Mesendoderm (in vitro differentiated cells): ENCODE results near the gene RNF10.

ENCODE experiments used
- DNase-seq: peaks from one replicate; pipeline ENCODE4 v3.0.0; 2013
- H2AK5ac ChIP-seq: 2 replicates; pipeline ENCODE4 v1.6.1; 2013; ENCODE audit warnings: low read length, inconsistent platforms
- H2BK120ac ChIP-seq: 2 replicates; pipeline ENCODE4 v1.6.1; 2013; ENCODE audit warnings: low read depth, mild to moderate bottlenecking, low read length, moderate library complexity, mixed read lengths
- H2BK15ac ChIP-seq: replicated peaks from 2 replicates; pipeline ENCODE4 v1.6.1; 2013; ENCODE audit warnings: low read depth, mild to moderate bottlenecking, moderate library complexity
- H2BK5ac ChIP-seq: 2 replicates; pipeline ENCODE4 v1.6.1; 2013; ENCODE audit warnings: low read length, inconsistent platforms
- H3K18ac ChIP-seq: 2 replicates; pipeline ENCODE4 v1.6.1; 2013; ENCODE audit warnings: mild to moderate bottlenecking, low read length, mixed read lengths
- H3K23ac ChIP-seq: one replicate; pipeline ENCODE4 v1.6.1; 2013; ENCODE audit warnings: low read length
- H3K27ac ChIP-seq: 2 replicates; pipeline ENCODE4 v1.5.1; 2013; ENCODE audit warnings: low read depth, mild to moderate bottlenecking, inconsistent platforms, low read length, moderate library complexity
- H3K27me3 ChIP-seq: 2 replicates; pipeline ENCODE4 v1.6.1; 2013; ENCODE audit warnings: low read length, control low read depth, mild to moderate bottlenecking, inconsistent platforms; ENCODE audit not compliant: insufficient read depth, poor library complexity
- H3K36me3 ChIP-seq: 2 replicates; pipeline ENCODE4 v1.6.1; 2013; ENCODE audit warnings: low read length, inconsistent platforms; ENCODE audit not compliant: control insufficient read depth, insufficient read depth
- H3K4ac ChIP-seq: one replicate; pipeline ENCODE4 v1.6.1; 2013; ENCODE audit warnings: low read depth, mild to moderate bottlenecking, low read length, moderate library complexity
- H3K4me1 ChIP-seq: 2 replicates; pipeline ENCODE4 v1.6.1; 2013; ENCODE audit warnings: low read depth, low read length, inconsistent platforms; ENCODE audit not compliant: control insufficient read depth
- H3K4me2 ChIP-seq: 2 replicates; pipeline ENCODE4 v1.6.1; 2013; ENCODE audit warnings: low read length
- H3K4me3 ChIP-seq: 2 replicates; pipeline ENCODE4 v1.5.1; 2013; ENCODE audit warnings: mild to moderate bottlenecking, low read length
- H3K56ac ChIP-seq: one replicate; pipeline ENCODE4 v1.6.1; 2013; ENCODE audit warnings: low read length
- H3K79me1 ChIP-seq: 2 replicates; pipeline ENCODE4 v1.6.1; 2013; ENCODE audit warnings: low read length, inconsistent platforms
- H3K79me2 ChIP-seq: 2 replicates; pipeline ENCODE4 v1.6.1; 2013; ENCODE audit warnings: mild to moderate bottlenecking, low read length; ENCODE audit not compliant: control insufficient read depth, insufficient read depth
- H3K9ac ChIP-seq: 2 replicates; pipeline ENCODE4 v1.6.1; 2013; ENCODE audit warnings: low read length, inconsistent platforms
- H4K5ac ChIP-seq: one replicate; pipeline ENCODE4 v1.6.1; 2013; ENCODE audit warnings: low read length
- H4K8ac ChIP-seq: one replicate; pipeline ENCODE4 v1.6.1; 2013; ENCODE audit warnings: low read depth, mild to moderate bottlenecking, control low read depth, low read length, moderate library complexity
- WGBS: extraction: QIAGEN DNeasy Blood & Tissue Kit; methylation state at CpG from one replicate; pipeline ENCODE4 v1.1.7; 2013; ENCODE audit warnings: low lambda C conversion rate, missing lambda C conversion rate; ENCODE audit not compliant: insufficient coverage; ENCODE audit errors: extremely low coverage; 5-methylcytosine and 5-hydroxymethylcytosine counted together

Gene RNF10

GRCh38 chr12:120546050-120546386 is 11.9 kb downstream of the RNF10 start:
- no peak overlapping the region for H3K4me2 ChIP-seq
- H3K4ac ChIP-seq: no peak overlapping the region
- no peak overlapping the region for H3K4me3 ChIP-seq
- no peak overlapping the region for H2AK5ac ChIP-seq
- no peak overlapping the region for H3K23ac ChIP-seq
- no peak overlapping the region for H4K8ac ChIP-seq
- H2BK120ac ChIP-seq: no peak overlapping the region
- no peak overlapping the region for H3K56ac ChIP-seq
- H3K27ac ChIP-seq: no peak overlapping the region
- no peaks in the 10 kb centered on the region for H3K27me3 ChIP-seq
- H2BK15ac ChIP-seq: no peak overlapping the region
- H3K9ac ChIP-seq: no peak overlapping the region
- H3K79me2 ChIP-seq: peaks cover 29% of the 10 kb centered on the region
- no peak overlapping the region for H3K18ac ChIP-seq
- WGBS: no CpG with 5 or more reads among the region's 3 CpGs
- peaks cover 9% of the 10 kb centered on the region for H3K79me1 ChIP-seq
- H2BK5ac ChIP-seq: no peak overlapping the region
- no peaks in the 10 kb centered on the region for H3K4me1 ChIP-seq
- DNase-seq: no peak
- H3K36me3 ChIP-seq: peaks cover 8% of the 10 kb centered on the region
- H4K5ac ChIP-seq: no peak overlapping the region

- H3K23ac ChIP-seq: no peak overlapping the region
- no peak overlapping the region for H3K9ac ChIP-seq
- H2AK5ac ChIP-seq: no peak overlapping the region
- no peak overlapping the region for H3K4ac ChIP-seq
- H3K27ac ChIP-seq: no peak overlapping the region
- H3K4me3 ChIP-seq: no peak overlapping the region
- H3K79me2 ChIP-seq: no peaks in the 10 kb centered on the region
- no peak overlapping the region for H4K8ac ChIP-seq
- H3K79me1 ChIP-seq: peaks cover 3% of the 10 kb centered on the region
- no peak overlapping the region for H3K56ac ChIP-seq
- H3K4me2 ChIP-seq: no peak overlapping the region
- no peak for DNase-seq
- no peak overlapping the region for H3K18ac ChIP-seq
- H2BK15ac ChIP-seq: no peak overlapping the region
- peaks cover 9% of the 10 kb centered on the region for H3K36me3 ChIP-seq
- no peak overlapping the region for H2BK5ac ChIP-seq
- H3K27me3 ChIP-seq: no peaks in the 10 kb centered on the region
- no peak overlapping the region for H4K5ac ChIP-seq
- no peak overlapping the region for H2BK120ac ChIP-seq
- H3K4me1 ChIP-seq: no peaks in the 10 kb centered on the region
- WGBS: no CpG with 5 or more reads among the region's 1 CpG
Observed at GRCh38 chr12:120554678-120555077, 20.5 kb downstream of the RNF10 start.

- no peak overlapping the region for H4K5ac ChIP-seq
- no peak overlapping the region for H3K23ac ChIP-seq
- no peak overlapping the region for H2AK5ac ChIP-seq
- no peak overlapping the region for H2BK15ac ChIP-seq
- no peak overlapping the region for H3K4ac ChIP-seq
- no peak overlapping the region for H2BK120ac ChIP-seq
- no peak for DNase-seq
- no peak overlapping the region for H3K9ac ChIP-seq
- no peak overlapping the region for H3K18ac ChIP-seq
- no peak overlapping the region for H3K56ac ChIP-seq
- peaks cover 3% of the 10 kb centered on the region for H3K79me1 ChIP-seq
- H4K8ac ChIP-seq: no peak overlapping the region
- no peak overlapping the region for H2BK5ac ChIP-seq
- no peaks in the 10 kb centered on the region for H3K27me3 ChIP-seq
- H3K4me1 ChIP-seq: no peaks in the 10 kb centered on the region
- H3K27ac ChIP-seq: no peak overlapping the region
- no peak overlapping the region for H3K4me2 ChIP-seq
- WGBS: no CpG with 5 or more reads among the region's 2 CpGs
- H3K36me3 ChIP-seq: peaks cover 16% of the 10 kb centered on the region
- no peak overlapping the region for H3K4me3 ChIP-seq
- H3K79me2 ChIP-seq: no peaks in the 10 kb centered on the region
Observed at GRCh38 chr12:120557589-120557988, 23.4 kb downstream of the RNF10 start.

GRCh38 chr12:120562906-120563305 is 28.8 kb downstream of the RNF10 start:
- Histone ChIP-seq H3K79me1 (no peaks in the 10 kb centered on the region), H3K18ac (no peak overlapping the region), H3K23ac (no peak overlapping the region), H3K4me1 (no peaks in the 10 kb centered on the region), H2BK120ac (no peak overlapping the region), H3K27me3 (no peaks in the 10 kb centered on the region), H3K36me3 (peaks cover 26% of the 10 kb centered on the region), H3K9ac (no peak overlapping the region), H4K5ac (no peak overlapping the region), H3K4ac (no peak overlapping the region), H2AK5ac (no peak overlapping the region), H3K4me2 (no peak overlapping the region), H2BK15ac (no peak overlapping the region), H3K79me2 (no peaks in the 10 kb centered on the region), H4K8ac (no peak overlapping the region), H3K56ac (no peak overlapping the region), H3K27ac (no peak overlapping the region), H2BK5ac (no peak overlapping the region), H3K4me3 (no peak overlapping the region)
- DNase-seq: no peak
- no CpG with 5 or more reads among the region's 8 CpGs for WGBS

GRCh38 chr12:120563495-120563894 is 29.3 kb downstream of the RNF10 start:
- H2AK5ac ChIP-seq: no peak overlapping the region
- H3K27me3 ChIP-seq: no peaks in the 10 kb centered on the region
- no peak overlapping the region for H3K4me3 ChIP-seq
- H3K27ac ChIP-seq: no peak overlapping the region
- no peak overlapping the region for H3K4ac ChIP-seq
- no peak overlapping the region for H3K9ac ChIP-seq
- H3K4me2 ChIP-seq: no peak overlapping the region
- H4K8ac ChIP-seq: no peak overlapping the region
- no peak overlapping the region for H2BK15ac ChIP-seq
- H2BK120ac ChIP-seq: no peak overlapping the region
- no peak for DNase-seq
- WGBS: no CpG with 5 or more reads among the region's 11 CpGs
- H3K18ac ChIP-seq: no peak overlapping the region
- no peak overlapping the region for H4K5ac ChIP-seq
- no peak overlapping the region for H3K56ac ChIP-seq
- no peak overlapping the region for H3K23ac ChIP-seq
- peaks cover 26% of the 10 kb centered on the region for H3K36me3 ChIP-seq
- H2BK5ac ChIP-seq: no peak overlapping the region
- H3K79me1 ChIP-seq: no peaks in the 10 kb centered on the region
- no peaks in the 10 kb centered on the region for H3K4me1 ChIP-seq
- no peaks in the 10 kb centered on the region for H3K79me2 ChIP-seq

- Histone ChIP-seq H3K79me2 (no peaks in the 10 kb centered on the region), H3K18ac (no peak overlapping the region), H3K9ac (no peak overlapping the region), H3K36me3 (peaks cover 18% of the 10 kb centered on the region), H2BK120ac (no peak overlapping the region), H3K27me3 (no peaks in the 10 kb centered on the region), H3K4me1 (no peaks in the 10 kb centered on the region), H3K4me3 (no peak overlapping the region), H3K27ac (no peak overlapping the region), H4K8ac (no peak overlapping the region), H3K4ac (no peak overlapping the region), H3K4me2 (no peak overlapping the region), H2AK5ac (no peak overlapping the region), H2BK15ac (no peak overlapping the region), H3K79me1 (no peaks in the 10 kb centered on the region), H3K56ac (no peak overlapping the region), H3K23ac (no peak overlapping the region), H4K5ac (no peak overlapping the region), H2BK5ac (no peak overlapping the region)
- no CpG with 5 or more reads among the region's 5 CpGs for WGBS
- DNase-seq: no peak
Observed at GRCh38 chr12:120571299-120571698, 37.1 kb downstream of the RNF10 start.
